HL-60/S4 treated with phorbol 12-myristate 13-acetate at 8.2 ng/mL for 4 days and 3 days (cell line): ENCODE results near the gene VAMP8.
"Not testable (repeated sequence)": the region's sequence is repeated elsewhere in the genome, so short reads cannot be mapped to it uniquely, and the experiment has no call there.

Source experiments
- in situ Hi-C: fragments of 300-500 bp; cut with MboI; formaldehyde crosslinking; loops from 2 replicates; pipeline ENCODE4 v1.15.0; 2022; ENCODE audit warnings: low sequenced_read_pairs

The VAMP8 gene

GRCh38 chr2:85578243-85579180, 1.1 kb downstream of the VAMP8 start:
- in situ Hi-C loops, result no loop called here

- in situ Hi-C loops, result no loop called here
Measured at GRCh38 chr2:85579266-85579935, 2.0 kb downstream of the VAMP8 start.

- in situ Hi-C loops, result no loop called here
Measured at GRCh38 chr2:85580206-85580605, 2.8 kb downstream of the VAMP8 start.

GRCh38 chr2:85582492-85582891, 5.1 kb downstream of the VAMP8 start:
- in situ Hi-C loops, result no loop called here

- in situ Hi-C loops, result no loop called here
Measured at GRCh38 chr2:85583667-85584353, 6.4 kb downstream of the VAMP8 start.

- in situ Hi-C loops, result no loop called here
Measured at GRCh38 chr2:85584354-85584856, 7.0 kb downstream of the VAMP8 start, which contains the start of gene VAMP5. VAMP5 (plus strand) TSS chr2:85584431; CDS start chr2:85584491, 60 bp downstream.

GRCh38 chr2:85584857-85585780, 7.7 kb downstream of the VAMP8 start:
- in situ Hi-C loops, result no loop called here

GRCh38 chr2:85585781-85586105, 8.4 kb downstream of the VAMP8 start:
- in situ Hi-C loops, result no loop called here

- in situ Hi-C loops, result no loop called here
Measured at GRCh38 chr2:85588236-85588635, 10.8 kb downstream of the VAMP8 start.

- in situ Hi-C loops, result no loop called here
Measured at GRCh38 chr2:85588645-85589044, 11.3 kb downstream of the VAMP8 start.

- in situ Hi-C loops, result no loop called here
Measured at GRCh38 chr2:85589181-85589580, 11.8 kb downstream of the VAMP8 start.

GRCh38 chr2:85589982-85590791, 12.8 kb downstream of the VAMP8 start:
- in situ Hi-C loops, result no loop called here

- in situ Hi-C loops, result no loop called here
Measured at GRCh38 chr2:85590950-85591349, 13.6 kb downstream of the VAMP8 start.

GRCh38 chr2:85591563-85591962, 14.2 kb downstream of the VAMP8 start:
- in situ Hi-C loops, result no loop called here

- in situ Hi-C loops, result not testable (repeated sequence)
Measured at GRCh38 chr2:85592299-85592698, 14.9 kb downstream of the VAMP8 start.

- in situ Hi-C loops, result no loop called here
Measured at GRCh38 chr2:85593023-85593422, 15.6 kb downstream of the VAMP8 start.

GRCh38 chr2:85594715-85595300, 17.4 kb downstream of the VAMP8 start:
- in situ Hi-C loops, result no loop called here

GRCh38 chr2:85595301-85596025, 18.1 kb downstream of the VAMP8 start, which contains the start of gene RNF181:
RNF181 (plus strand) TSS chr2:85595745; CDS start chr2:85595764, 19 bp downstream.
- in situ Hi-C loops, result no loop called here
